Activated T-helper 1 cell treated with Interleukin-2 at 50 U/mL for 16 hours (primary cell): ENCODE data around the gene LPA.

Experiments
- DNase-seq: peaks from one replicate; pipeline ENCODE4 v3.0.0-alpha.2; 2020; ENCODE audit warnings: low read depth

The LPA gene

DNA sequence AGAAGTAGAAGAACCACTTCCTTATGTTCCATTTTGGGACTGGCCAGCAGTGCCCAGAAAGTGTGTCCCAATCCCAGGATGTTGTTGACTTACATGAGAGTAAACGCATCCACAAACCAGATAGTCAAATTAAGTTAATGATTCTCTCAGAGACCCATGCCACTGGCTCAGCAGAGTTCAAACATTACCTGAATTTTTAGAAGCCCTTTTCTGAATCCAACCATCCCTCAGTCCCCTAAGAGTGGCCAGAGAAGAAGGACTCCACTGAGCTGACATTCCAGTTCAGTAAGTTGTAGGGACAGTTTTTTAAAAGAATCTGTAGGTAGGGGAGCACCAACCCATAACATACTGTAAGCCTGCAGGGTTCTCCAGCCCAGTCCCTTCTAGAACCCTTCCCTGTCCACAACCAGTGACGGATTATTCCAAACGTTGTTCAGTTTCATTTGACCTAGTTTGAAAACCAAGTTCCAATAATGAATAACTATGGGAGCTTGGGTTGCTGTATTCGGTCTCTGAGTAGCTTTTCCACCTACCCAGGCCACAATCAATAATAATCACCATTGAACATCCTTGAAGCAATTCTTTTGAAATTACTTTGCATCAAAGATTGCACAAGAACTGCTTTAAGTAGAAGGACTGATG is 153.0 kb downstream of the LPA start:
- DNase-seq = no peak

DNA sequence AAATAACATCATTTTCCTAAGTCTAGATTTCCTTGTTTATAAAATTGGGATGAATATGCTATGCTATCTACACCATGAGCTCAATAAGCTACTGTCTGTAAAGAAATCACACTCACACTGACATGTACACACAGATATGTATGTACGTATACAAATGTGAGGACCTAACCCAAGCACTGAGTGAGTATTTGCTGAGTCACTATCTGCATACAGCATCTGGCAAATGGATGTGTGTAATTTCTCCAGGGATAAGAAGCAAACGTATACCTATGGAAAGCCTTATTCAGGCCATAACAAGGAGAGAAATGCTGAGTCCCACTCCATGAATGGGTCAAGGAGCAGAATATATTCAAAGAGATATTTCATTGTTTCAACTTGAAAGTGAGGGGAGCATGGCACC is 153.9 kb downstream of the LPA start:
- no peak for DNase-seq

DNA sequence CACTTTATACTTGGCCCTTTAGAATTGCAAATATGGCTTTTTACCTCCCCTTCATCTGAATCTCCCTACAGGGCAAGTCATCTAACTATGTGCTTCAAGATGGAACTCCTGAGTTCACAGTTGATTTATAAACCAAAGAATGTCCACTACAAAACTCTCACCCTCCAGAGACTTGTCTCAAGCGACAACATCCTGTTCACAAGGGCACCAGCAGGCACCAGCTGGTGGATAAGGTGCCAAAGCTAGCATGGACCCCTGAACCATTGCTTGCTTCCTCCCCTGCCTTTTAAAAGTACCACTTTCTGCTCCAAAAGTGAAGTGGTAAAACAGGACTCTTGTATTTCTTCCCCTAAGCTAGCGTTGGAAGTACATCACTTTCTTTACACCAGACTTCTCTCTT is 154.5 kb downstream of the LPA start:
- DNase-seq = no peak

DNA sequence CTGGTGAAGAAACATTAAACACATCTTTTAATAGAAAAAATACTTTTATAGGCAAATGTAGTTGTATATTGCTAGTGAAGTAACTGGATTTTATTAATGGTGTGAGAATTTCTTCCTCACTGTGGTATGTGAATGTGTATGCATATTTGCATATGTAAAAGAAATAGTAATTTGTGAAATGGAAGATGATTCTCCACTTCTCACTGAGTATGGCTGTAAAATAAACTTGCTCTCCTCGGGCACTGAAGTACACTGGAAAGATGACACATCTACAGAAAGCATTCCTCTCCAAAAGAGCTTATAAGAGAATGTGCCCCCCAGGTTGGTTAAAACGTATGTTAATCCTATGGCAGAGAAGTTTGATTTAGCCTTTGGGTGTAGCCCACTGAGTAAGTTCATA is 155.5 kb downstream of the LPA start:
- DNase-seq = no peak

DNA sequence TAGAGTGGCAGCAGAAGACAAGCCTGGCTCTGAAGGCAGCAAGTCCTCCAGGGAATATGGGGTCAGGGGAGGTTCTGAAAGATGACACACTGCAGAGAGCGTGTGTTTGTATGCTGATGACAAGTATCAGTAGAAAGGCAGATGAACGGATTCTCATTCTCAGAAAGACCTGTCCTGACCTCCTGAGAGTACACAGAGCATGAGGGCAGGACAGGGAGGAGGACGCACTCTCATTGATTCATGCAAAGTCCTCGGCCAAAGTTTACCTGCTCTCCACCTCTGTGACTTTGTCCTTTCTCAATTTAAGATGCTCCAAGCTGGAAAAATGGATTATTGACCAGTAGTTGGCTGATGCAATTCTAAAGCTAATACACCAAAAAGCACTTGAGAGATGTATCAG is 156.7 kb downstream of the LPA start:
- DNase-seq = no peak

DNA sequence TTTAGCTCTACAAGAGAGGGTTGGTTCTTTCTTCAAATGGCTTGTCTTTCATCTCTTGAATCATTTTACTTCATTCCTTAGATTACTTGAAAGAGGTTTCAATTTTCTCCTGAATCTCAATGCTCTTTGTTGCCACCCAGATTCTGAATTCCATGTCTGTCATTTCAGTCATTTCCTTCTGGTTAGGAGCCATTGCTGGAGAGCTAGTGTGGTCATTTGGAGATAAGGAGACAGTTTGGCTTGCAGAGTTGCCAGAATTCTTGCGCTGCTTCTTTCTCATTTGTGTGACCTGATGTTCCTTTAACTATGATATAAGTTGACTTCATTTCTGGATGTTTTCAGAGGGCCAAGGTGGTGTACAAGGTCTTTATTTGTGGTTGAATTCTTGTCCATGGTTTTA is 158.1 kb downstream of the LPA start:
- no peak for DNase-seq

DNA sequence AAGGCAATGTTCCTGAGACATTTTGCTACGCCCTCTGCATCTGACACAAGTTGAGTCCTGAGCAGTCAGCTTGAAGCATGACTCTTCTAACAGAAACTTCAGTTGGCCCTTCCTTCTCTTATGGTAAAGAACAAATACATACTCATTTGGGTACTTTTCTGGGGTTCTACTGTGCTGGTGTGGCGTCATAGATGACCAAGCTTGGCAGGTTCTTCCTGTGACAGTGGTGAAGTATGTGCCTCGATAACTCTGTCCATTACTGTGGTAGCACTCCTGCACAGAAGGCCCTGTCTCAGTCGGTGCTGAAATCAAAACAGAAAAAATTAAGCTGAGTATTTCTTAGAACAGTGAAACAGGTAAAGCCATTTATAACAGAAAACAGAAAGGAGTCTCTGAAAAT is 163.4 kb downstream of the LPA start:
- DNase-seq = no peak

DNA sequence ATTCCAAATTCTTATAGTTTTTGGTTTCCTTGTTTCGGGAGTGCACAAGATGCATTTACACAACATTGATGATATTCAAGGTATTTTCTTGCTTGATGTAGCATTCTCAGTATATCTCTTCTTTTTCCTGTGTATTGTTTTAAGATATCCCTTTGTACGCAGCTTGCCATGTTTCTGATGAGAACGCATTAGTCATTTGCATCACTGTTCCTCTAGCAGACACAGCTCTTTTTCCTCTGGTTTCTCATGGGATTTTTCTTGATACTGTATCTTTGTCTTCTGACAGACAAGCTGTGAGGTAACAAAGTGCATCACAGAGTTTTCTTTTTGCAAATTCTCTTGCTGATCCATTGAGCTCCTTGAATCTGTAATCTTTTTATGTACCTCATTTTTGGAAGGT is 169.5 kb downstream of the LPA start:
- DNase-seq = no peak

DNA sequence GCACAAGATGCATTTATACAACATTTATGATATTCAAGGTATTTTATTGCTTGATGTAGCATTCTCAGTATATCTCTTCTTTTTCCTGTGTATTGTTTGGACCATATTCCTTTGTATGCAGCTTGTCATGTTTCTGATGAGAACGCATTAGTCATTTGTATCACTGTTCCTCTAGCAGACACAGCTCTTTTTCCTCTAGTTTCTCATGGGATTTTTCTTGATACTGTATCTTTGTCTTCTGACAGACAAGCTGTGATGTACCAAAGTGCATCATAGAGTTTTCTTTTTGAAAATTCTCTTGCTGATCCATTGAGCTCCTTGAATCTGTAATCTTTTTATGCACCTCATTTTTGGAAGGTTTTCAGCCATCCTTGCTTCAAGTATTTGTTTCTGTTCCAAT is 175.0 kb downstream of the LPA start:
- DNase-seq = no peak

DNA sequence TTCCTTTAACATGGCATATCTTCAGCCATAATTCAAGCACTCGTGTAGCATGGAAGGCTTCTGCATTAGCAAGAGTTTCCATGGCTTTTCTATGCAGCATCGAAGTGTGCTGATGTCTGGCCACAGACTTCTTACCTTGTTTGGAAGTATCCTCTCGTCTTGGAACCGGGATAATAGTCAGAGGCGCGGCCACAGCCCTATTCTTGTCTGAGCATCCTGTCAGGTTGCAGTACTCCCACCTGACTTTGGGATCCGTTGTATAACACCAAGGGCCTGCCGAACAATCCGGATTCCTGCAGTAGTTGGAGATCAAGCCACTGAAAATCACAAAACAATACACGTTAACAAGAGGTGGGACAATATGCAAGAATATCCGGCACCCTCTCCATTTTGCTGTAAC is 177.0 kb downstream of the LPA start:
- no peak for DNase-seq
